Naive B cell (primary cell): ENCODE results near the gene ERFE. TPM values are rescaled to one million over a fixed set of nuclear protein-coding genes. Genes with fewer than 3 reads are reported as not detected.
"Not testable (repeated sequence)": the region's sequence is repeated elsewhere in the genome, so short reads cannot be mapped to it uniquely, and the experiment has no call there.

ENCODE experiments used
- ATAC-seq, 2 donors: fragments of 150-1000 bp; cut with Tn5 transposase; 2 replicates each; pipeline ENCODE4 v1.10.0; 2021; ENCODE audit warnings: low read depth in 2 of 2, mild to moderate bottlenecking in 2 of 2, moderate library complexity in 2 of 2
- DNase-seq: peaks from one replicate; pipeline ENCODE4 v3.0.0; 2022
- H3K27ac Mint-ChIP-seq, 6 donors: one replicate each; pipeline ENCODE4 v1.8.0; 2020 to 2022; ENCODE audit warnings: mild to moderate bottlenecking in 6 of 6, mixed read lengths in 6 of 6, moderate library complexity in 5 of 6, inconsistent platforms in 2 of 6
- H3K27me3 Mint-ChIP-seq, 3 donors: one replicate each; pipeline ENCODE4 v1.8.0; 2021 to 2022; ENCODE audit warnings: mixed read lengths in 3 of 3, mild to moderate bottlenecking in 1 of 3
- H3K36me3 Mint-ChIP-seq, 2 donors: one replicate each; pipeline ENCODE4 v1.8.0; 2020 to 2022; ENCODE audit warnings: mixed read lengths in 2 of 2, inconsistent platforms in 1 of 2, mild to moderate bottlenecking in 1 of 2
- H3K4me1 Mint-ChIP-seq, 3 donors: one replicate each; pipeline ENCODE4 v1.8.0; 2020 to 2022; ENCODE audit warnings: mixed read lengths in 3 of 3, inconsistent platforms in 1 of 3, mild to moderate bottlenecking in 1 of 3, moderate library complexity in 1 of 3
- H3K4me3 Mint-ChIP-seq, 8 donors: one replicate each; pipeline ENCODE4 v1.8.0; 2020 to 2022; ENCODE audit warnings: mild to moderate bottlenecking in 8 of 8, mixed read lengths in 8 of 8, moderate library complexity in 8 of 8, inconsistent platforms in 2 of 8
- H3K9me3 Mint-ChIP-seq, 7 donors: one replicate each; pipeline ENCODE4 v1.8.0; 2020 to 2022; ENCODE audit warnings: mixed read lengths in 7 of 7, mild to moderate bottlenecking in 5 of 7, inconsistent platforms in 2 of 7, moderate library complexity in 1 of 7
- polyA plus RNA-seq, 6 donors: library from polyadenylated mRNA; unstranded; fragments of 300-500 nt; fragmentation: Illumina TruSeq; gene quantifications; one replicate each; pipeline ENCODE4 v1.2.3, GENCODE V29; 2021; ENCODE audit warnings: low read depth in 6 of 6

The ERFE gene
- polyA plus RNA-seq, 6 donors from 2014 or later: not detected

DNA sequence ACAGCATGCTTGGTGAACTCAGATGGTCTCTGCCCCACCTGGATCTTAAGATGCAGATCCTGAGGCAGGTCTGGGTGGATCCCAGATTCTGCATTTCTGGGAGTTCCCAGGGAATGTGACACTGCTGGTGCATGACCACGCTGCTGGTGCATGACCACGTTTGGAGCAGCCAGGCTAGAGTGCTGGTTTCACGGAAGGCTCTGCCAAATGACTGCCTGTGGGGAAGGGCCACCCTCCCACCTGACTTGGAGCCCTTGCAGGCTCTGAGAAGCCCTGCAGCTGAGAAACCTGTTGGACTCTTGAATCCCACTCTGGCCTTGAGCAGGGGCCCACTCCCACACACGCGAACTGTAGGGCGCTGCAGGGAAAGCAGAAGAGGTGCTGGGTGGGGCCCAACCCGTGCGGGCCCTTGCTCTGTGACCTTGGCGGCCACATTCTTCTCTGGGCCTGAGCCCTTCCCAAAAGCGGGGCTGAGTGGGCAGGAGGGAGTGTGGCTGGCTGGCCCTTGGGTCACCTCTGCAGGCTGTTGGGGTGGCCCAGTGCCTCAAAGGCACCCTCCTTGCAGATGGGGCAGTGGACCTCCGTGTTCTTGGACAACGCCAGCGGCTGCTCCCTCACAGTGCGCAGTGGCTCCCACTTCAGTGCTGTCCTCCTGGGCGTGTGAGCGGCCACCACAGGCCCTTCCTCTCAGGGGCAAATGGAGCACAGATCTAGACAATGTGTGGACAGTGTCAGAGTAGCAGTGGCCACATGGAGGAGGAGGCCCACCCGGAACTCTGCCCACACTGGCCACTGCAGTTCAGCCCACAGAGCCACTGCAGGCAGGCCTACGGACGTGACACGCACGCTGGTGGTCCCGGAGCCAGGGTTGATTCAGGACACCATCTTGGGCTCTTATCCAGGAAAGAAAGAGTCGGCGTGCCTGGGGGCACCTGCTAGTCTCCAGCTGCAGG lies 7.9 kb downstream of the ERFE start:
- Mint-ChIP-seq H3K27me3 (peaks cover 4 to 26% (median 17%) of the 10 kb centered on the region in 3 donors), H3K4me1 (peaks cover 7 to 14% (median 9%) of the 10 kb centered on the region in 3 donors), H3K27ac (no peak overlapping the region), H3K9me3 (no peaks in the 10 kb centered on the region), H3K36me3 (peaks cover 5 to 22% of the 10 kb centered on the region in 2 donors), H3K4me3 (no peak overlapping the region)
- no peak for DNase-seq
- ATAC-seq: no peak

DNA sequence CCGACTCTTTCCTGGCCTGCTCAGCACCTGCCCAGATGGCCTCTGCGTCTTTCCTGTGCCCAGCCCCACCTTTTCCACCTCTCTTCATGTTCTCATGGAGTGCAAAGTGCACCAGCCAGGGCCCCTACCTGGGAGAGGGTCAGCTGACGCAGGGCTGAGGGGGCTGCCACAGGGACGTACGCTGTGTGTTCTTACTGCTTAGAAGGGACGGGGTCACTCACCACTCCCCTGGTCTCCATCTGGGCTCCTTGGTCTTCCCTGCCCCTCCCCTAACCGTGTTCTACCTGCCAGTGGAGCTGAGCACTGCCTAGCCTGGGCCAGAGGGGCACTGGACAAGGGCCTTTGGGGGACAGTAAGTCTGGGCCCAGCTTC lies 8.6 kb downstream of the ERFE start:
- Mint-ChIP-seq H3K4me1 (peaks cover 7 to 14% (median 9%) of the 10 kb centered on the region in 3 donors), H3K9me3 (no peaks in the 10 kb centered on the region), H3K4me3 (no peak overlapping the region), H3K27me3 (peaks cover 4 to 21% (median 17%) of the 10 kb centered on the region in 3 donors), H3K36me3 (peaks cover 10 to 22% of the 10 kb centered on the region in 2 donors), H3K27ac (no peak overlapping the region)
- no peak for DNase-seq
- no peak for ATAC-seq

DNA sequence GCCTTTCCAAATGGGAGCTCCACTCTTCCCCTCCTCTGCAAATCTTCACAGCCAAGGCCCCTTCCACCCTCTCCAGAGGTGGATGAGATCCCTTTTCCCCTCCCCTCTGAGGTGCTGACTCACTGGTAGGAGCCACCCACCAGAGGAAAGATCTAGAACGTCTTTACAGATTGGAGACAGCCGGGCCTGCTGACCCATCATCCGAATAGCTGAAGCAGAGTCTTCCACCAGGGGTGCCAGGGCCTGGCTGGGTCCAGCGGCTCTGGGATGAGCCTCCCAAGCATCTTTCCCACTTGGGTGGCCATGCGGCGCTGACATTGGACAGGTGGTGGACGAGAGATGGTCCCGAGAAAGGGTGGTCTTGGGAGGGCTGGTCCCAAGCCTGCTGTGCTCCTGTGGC lies 9.0 kb downstream of the ERFE start:
- Mint-ChIP-seq H3K27me3 (peaks cover 4 to 20% (median 17%) of the 10 kb centered on the region in 3 donors), H3K9me3 (no peaks in the 10 kb centered on the region), H3K27ac (peak overlapping the region in 1 of 6 donors; percentile 39), H3K4me3 (no peak overlapping the region), H3K36me3 (peaks cover 14 to 22% of the 10 kb centered on the region in 2 donors), H3K4me1 (peaks cover 7 to 17% (median 9%) of the 10 kb centered on the region in 3 donors)
- DNase-seq (no peak), ATAC-seq (no peak)

DNA sequence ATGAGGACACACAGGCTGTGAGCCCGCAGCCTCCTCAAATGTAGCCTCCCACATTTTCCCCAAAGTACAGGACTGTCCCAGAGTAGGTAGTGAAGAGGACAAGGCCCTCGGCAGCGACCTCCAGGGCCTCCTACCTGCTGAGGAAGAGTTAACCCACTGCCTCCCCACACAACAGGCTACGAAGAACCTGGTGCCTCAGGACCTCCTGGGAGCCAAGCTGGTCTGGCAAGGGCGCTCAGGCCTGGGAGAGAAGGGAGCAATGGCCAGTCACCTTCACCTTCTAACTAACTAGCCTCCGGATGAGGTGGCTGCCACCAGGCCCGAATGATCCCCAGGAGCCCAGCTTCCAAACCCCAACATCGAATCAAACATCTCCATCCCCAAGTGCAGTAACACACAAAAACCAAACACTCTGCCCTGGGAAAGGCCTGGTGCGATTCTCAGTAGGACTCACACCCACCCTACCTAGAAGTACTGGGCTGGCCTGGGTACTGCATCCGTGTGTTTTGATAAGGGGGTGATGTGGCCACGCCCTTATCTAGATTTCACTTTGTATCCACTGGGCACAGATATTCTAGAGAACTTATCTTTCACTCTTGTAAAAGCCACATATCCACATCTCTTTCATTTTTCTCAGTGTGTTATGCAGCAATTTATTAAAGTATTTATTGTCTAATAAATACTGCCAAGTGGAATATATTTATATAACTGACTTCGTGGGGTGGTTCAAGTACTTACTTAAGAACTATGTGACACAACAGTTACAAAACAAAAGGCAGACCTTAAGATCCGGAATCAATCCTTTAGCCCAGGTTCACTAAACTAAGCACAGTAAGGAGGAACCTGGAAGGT lies 9.7 kb downstream of the ERFE start:
- peak overlapping the region in 1 of 8 donors; percentile 34 for H3K4me3 Mint-ChIP-seq
- peak overlapping the region in 2 of 6 donors; percentile 39 to 56 for H3K27ac Mint-ChIP-seq
- H3K9me3 Mint-ChIP-seq: no peaks in the 10 kb centered on the region
- DNase-seq (no peak), ATAC-seq (no peak)
- H3K36me3 Mint-ChIP-seq: peaks cover 21 to 29% of the 10 kb centered on the region in 2 donors
- peaks cover 7 to 19% (median 10%) of the 10 kb centered on the region in 3 donors for H3K4me1 Mint-ChIP-seq
- peaks cover 4 to 20% (median 17%) of the 10 kb centered on the region in 3 donors for H3K27me3 Mint-ChIP-seq

DNA sequence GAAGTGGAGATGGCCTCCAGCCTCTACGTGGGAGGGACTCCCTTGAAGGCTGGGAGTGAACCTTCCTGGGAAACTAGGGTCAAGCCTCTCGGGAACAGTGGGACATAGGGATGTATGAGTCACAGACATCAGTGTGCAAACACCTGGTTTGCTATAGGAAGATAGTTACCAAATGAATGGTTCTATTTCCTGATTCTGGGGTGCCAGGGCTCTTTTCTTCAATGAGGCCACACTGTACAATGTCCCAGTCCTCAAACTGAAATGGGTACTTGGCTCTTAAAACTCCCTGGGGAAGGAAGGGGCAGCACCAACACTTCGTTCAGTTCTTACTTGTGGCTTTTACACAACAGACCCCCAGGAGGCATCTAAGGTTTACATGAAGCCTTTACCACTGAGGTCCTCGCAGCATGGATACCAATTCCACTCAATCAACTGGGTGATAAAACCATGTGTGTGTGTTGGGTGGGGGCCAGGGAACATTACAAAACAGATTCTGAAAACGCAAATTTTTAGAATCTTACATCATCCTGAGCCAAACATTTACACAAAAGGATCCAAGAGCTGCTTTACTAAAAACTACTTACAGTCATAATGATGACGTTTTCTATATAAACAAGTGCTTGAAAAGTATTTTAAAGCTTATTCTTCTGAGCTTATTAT lies 10.4 kb downstream of the ERFE start:
- DNase-seq: no peak
- peak overlapping the region in 1 of 6 donors; percentile 56 for H3K27ac Mint-ChIP-seq
- peaks cover 6 to 19% (median 13%) of the 10 kb centered on the region in 3 donors for H3K4me1 Mint-ChIP-seq
- H3K36me3 Mint-ChIP-seq: peaks cover 22 to 30% of the 10 kb centered on the region in 2 donors
- H3K9me3 Mint-ChIP-seq: no peaks in the 10 kb centered on the region
- no peak for ATAC-seq
- peaks cover 4 to 19% (median 15%) of the 10 kb centered on the region in 3 donors for H3K27me3 Mint-ChIP-seq
- H3K4me3 Mint-ChIP-seq: no peak overlapping the region

DNA sequence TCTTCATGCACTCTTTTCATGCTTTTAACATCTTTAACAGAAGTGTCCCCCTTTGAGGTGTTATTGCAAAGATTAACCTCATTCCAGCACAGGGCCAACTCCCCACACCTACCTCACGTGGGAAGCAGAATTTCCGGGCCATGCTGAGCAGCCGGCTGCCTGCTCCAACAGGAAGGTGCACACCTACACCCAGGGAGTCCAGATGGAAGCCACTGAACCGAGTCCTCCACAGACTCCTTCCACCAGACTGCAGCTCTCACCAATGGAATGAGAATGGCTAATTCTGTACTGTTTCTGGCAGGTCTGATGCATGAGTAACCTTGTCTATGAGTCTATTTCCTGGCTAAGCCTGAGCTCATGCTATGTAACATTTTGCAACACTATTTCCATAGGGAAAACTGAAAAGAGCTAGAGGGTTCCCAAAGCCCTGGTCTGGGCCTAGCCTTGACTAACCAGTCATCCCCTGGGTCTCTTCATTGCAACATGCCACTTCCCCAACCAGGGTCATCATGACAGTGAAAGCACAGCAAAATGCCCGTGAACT lies 11.0 kb downstream of the ERFE start:
- Mint-ChIP-seq H3K27ac (peak overlapping the region in 1 of 6 donors; percentile 38), H3K4me3 (no peak overlapping the region), H3K9me3 (no peaks in the 10 kb centered on the region), H3K36me3 (peaks cover 22 to 30% of the 10 kb centered on the region in 2 donors), H3K27me3 (peaks cover 3 to 13% (median 9%) of the 10 kb centered on the region in 3 donors), H3K4me1 (peaks cover 3 to 13% (median 9%) of the 10 kb centered on the region in 3 donors)
- no peak for DNase-seq
- ATAC-seq: no peak

DNA sequence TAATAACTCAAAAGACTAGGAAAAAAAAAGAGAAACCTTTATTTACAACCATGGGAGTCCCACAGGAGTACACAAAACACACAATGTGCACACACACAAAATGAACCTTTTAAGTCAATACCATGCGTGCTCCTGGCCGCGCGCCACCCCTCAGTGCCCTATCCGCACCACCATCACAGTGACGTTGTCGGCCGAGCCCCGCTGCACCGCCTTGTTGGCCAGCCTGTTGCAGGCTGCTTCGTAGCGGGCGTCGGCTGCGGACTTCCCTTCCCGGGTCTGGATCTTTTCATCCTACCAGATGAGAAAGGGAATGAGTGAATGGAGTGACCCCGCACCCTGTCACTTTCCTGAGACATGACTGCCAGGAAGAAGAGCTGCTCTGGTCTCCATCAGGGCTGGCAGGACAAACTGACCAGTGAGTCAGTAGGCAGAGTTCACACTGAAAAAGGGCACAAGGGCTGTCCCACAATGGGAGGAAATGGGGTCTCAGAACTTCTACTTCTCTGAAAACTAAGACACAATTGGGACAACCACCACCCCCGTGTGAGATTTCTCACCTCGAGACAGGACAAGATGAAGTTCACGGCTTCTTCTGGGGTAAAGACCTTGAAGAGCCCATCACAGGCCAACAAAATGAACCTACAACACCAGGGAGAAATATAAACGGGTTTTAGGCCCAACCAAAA lies 11.8 kb downstream of the ERFE start:
- no peak overlapping the region for H3K4me3 Mint-ChIP-seq
- peak overlapping the region in 1 of 6 donors; percentile 91 for H3K27ac Mint-ChIP-seq
- H3K36me3 Mint-ChIP-seq: peaks cover 22 to 30% of the 10 kb centered on the region in 2 donors
- DNase-seq (no peak), ATAC-seq (no peak)
- no peaks in the 10 kb centered on the region for H3K9me3 Mint-ChIP-seq
- H3K27me3 Mint-ChIP-seq: peaks cover 0 to 6% (median 1%) of the 10 kb centered on the region in 3 donors
- peaks cover 0 to 5% (median 3%) of the 10 kb centered on the region in 3 donors for H3K4me1 Mint-ChIP-seq

DNA sequence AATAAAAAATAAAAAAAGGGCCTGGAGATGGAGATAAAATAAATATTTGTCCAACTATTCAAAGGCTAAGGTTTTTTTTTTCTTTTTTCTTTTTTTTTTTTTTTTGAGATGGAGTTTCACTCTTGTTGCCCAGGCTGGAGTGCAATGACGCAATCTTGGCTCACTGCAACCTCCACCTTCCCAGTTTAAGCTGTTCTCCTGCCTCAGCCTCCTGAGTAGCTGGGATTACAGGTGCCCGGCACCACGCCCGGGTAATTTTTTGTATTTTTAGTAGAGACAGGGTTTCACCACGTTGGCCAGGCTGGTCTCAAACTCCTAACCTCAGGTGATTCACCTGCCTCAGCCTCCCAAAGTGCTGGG lies 12.3 kb downstream of the ERFE start:
- ATAC-seq, H3K4me3 Mint-ChIP-seq, DNase-seq, H3K27me3 Mint-ChIP-seq, H3K27ac Mint-ChIP-seq, H3K9me3 Mint-ChIP-seq, H3K4me1 Mint-ChIP-seq: not testable (repeated sequence)
- peaks cover 22 to 30% of the 10 kb centered on the region in 2 donors for H3K36me3 Mint-ChIP-seq

DNA sequence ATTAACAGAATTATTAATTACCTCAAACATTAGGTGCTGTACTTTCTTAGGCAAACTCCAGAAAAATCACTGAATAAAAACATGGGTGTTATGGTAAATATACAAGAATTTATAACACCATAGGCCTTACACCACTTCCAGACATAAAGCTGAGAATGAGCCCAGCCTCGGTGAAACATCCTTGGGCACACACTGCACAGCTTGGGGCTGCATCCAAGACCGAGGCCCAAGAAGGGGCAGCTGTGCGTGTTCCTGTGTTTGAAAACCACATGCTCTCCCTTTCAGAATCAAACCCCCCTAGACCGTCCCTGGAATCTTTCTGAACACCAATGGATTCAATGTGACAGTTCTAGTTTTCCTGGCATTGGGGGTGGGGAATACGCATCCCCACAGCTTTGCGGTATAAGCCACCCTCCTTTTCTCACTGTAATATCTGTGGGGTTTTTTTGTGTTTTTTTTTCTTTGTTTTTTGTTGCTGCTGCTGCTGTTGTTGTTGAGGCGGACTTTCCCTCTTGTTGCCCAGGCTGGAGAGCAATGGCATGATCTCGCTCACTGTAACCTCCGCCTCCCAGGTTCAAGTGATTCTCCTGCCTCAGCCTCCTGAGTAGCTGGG lies 12.9 kb downstream of the ERFE start:
- Mint-ChIP-seq H3K9me3 (no peaks in the 10 kb centered on the region), H3K36me3 (peaks cover 22 to 35% of the 10 kb centered on the region in 2 donors), H3K27ac (peak overlapping the region in 2 of 6 donors; percentile 26 to 77), H3K4me1 (peaks cover 0 to 5% (median 3%) of the 10 kb centered on the region in 3 donors), H3K27me3 (no peaks in the 10 kb centered on the region), H3K4me3 (no peak overlapping the region)
- DNase-seq (no peak), ATAC-seq (no peak)

DNA sequence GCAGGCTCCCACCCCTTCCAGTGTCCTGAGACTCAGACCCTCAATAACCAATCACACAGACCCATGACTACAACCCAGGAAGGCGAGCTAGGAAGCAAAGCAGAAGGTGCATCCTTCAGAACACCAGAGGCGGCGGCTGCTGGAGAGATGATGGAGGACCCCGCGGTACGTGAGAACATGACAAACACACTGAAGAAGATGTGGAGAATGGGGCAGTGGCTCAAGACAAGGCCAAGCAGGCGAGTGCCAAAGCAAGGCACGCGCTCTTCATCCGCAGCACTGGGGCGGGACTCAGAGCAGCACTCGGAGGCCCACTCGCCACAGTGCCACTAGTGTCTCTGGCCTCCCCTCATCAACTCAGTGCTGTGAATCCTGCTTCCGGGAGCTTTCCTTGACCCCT lies 13.7 kb downstream of the ERFE start:
- Mint-ChIP-seq H3K27me3 (no peaks in the 10 kb centered on the region), H3K4me1 (peaks cover 0 to 5% (median 3%) of the 10 kb centered on the region in 3 donors), H3K36me3 (peaks cover 26 to 40% of the 10 kb centered on the region in 2 donors), H3K9me3 (no peaks in the 10 kb centered on the region), H3K27ac (peak overlapping the region in 1 of 6 donors; percentile 26), H3K4me3 (no peak overlapping the region)
- ATAC-seq (no peak), DNase-seq (no peak)

DNA sequence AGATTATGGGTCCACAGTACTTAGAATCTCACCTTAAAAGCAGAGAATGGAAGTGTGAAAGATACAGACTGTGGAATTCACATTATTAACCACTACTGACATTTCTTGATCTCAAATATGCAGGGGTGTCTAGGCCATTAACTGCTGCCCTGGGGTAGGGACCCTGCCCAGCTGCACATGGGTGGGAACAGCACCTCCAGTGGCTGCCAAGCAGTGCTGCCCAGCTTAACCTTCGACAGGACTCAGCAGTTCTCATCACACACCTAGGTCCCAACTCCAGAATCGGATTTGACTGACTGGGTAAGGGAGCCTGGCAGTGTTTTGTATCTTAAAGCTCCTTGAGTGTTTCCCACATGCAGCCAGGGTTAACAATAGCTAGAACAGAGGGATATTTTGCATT lies 14.9 kb downstream of the ERFE start:
- Mint-ChIP-seq H3K36me3 (peaks cover 29 to 41% of the 10 kb centered on the region in 2 donors), H3K27ac (peak overlapping the region in 1 of 6 donors; percentile 39), H3K27me3 (no peaks in the 10 kb centered on the region), H3K9me3 (no peaks in the 10 kb centered on the region), H3K4me1 (peaks cover 0 to 5% (median 3%) of the 10 kb centered on the region in 3 donors), H3K4me3 (no peak overlapping the region)
- ATAC-seq: no peak
- no peak for DNase-seq

DNA sequence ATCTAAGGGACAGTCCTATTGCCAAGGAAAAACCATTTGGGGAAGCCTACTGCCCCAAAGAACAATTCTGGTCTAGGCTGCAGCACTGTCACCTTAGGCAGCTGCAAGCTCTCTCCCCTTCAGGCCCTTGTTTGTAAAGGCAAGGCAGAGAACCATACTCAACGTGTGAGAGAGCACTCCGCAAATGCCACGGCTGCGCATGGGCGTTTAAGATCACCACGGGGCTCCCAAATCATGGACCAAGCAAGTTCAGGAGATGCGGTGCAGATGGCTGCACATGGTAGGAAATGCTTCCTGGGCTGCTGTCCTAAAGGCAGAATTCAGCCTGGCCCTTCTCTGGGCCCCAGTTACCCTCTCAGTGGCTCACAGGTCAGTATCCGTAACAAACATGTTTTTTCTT lies 15.5 kb downstream of the ERFE start:
- H3K36me3 Mint-ChIP-seq: peaks cover 35 to 37% of the 10 kb centered on the region in 2 donors
- H3K9me3 Mint-ChIP-seq: no peaks in the 10 kb centered on the region
- no peaks in the 10 kb centered on the region for H3K27me3 Mint-ChIP-seq
- H3K4me3 Mint-ChIP-seq: no peak overlapping the region
- no peak for ATAC-seq
- no peak overlapping the region for H3K27ac Mint-ChIP-seq
- peaks cover 0 to 5% (median 3%) of the 10 kb centered on the region in 3 donors for H3K4me1 Mint-ChIP-seq
- no peak for DNase-seq
